Panc1 (cell line): ENCODE results near the gene NPAS3. TPM values are rescaled to one million over a fixed set of nuclear protein-coding genes. Genes with fewer than 3 reads are reported as not detected.

Experiments
- ATAC-seq: fragments of 200-7000 bp; cut with Tn5 transposase; 2 replicates; pipeline ENCODE4 v1.9.1; 2020; ENCODE audit warnings: mild to moderate bottlenecking, moderate library complexity
- BruUV-seq: library from RNA; stranded (reverse); fragments of 400-500 nt; replicated peaks from 2 replicates; lab custom pipeline; 2021; lab: Mats Ljungman, UMichigan
- CTCF ChIA-PET: fragments of 300-600 bp; sonication (Branson Sonifier 250); formaldehyde crosslinking; loops from one replicate; lab custom pipeline; 2022; ENCODE audit warnings: antibody characterized with exemption; lab: Charles Lee
- POLR2A ChIA-PET: fragments of 300-600 bp; sonication (Branson Sonifier 250); formaldehyde crosslinking; loops from one replicate; lab custom pipeline; 2022; ENCODE audit warnings: antibody characterized with exemption; lab: Charles Lee
- DNase-seq: peaks from one replicate; pipeline ENCODE4 v3.0.0-alpha.2; 2010; ENCODE audit warnings: low read depth, low spot score
- H3K27ac ChIP-seq: 2 replicates; pipeline ENCODE4 v1.5.1; 2011; ENCODE audit warnings: mild to moderate bottlenecking, low read length, inconsistent platforms
- H3K27me3 ChIP-seq: fragments of 200-500 bp; sonication (Bioruptor generic); 2 replicates; pipeline ENCODE4 v1.6.0; 2014; ENCODE audit warnings: low read length, inconsistent platforms; ENCODE audit not compliant: control insufficient read depth, insufficient read depth
- H3K36me3 ChIP-seq: fragments of 200-500 bp; sonication (Bioruptor generic); 2 replicates; pipeline ENCODE4 v1.5.1; 2014; ENCODE audit warnings: inconsistent platforms, mild to moderate bottlenecking, low read length, moderate library complexity; ENCODE audit not compliant: control insufficient read depth, insufficient read depth
- H3K4me1 ChIP-seq: 2 replicates; pipeline ENCODE4 v1.5.1; 2011; ENCODE audit warnings: inconsistent platforms, mild to moderate bottlenecking, low read length, moderate library complexity; ENCODE audit not compliant: control insufficient read depth, insufficient read depth
- H3K4me3 ChIP-seq, 2 experiments: 2 replicates each; pipeline ENCODE4 v1.5.1; 2011 to 2012; ENCODE audit warnings: low read depth in 2 of 2, low read length in 2 of 2, mild to moderate bottlenecking in 2 of 2, inconsistent platforms in 1 of 2, moderate library complexity in 1 of 2
- H3K9me3 ChIP-seq: fragments of 200-500 bp; sonication (Bioruptor generic); 2 replicates; pipeline ENCODE4 v1.5.1; 2014; ENCODE audit warnings: low read depth, mild to moderate bottlenecking, inconsistent platforms, low read length, moderate library complexity; ENCODE audit not compliant: control insufficient read depth, insufficient read depth
- POLR2AphosphoS5 ChIP-seq: IDR thresholded peaks from 2 replicates; pipeline ENCODE4 v1.6.1; 2012; ENCODE audit warnings: mild to moderate bottlenecking, low read depth, low read length, moderate library complexity
- REST ChIP-seq, 2 experiments: IDR thresholded peaks; 2 replicates each; pipeline ENCODE4 v1.6.1; 2011 to 2012; ENCODE audit warnings: low read depth in 2 of 2, control low read depth in 1 of 2, low read length in 1 of 2, mild to moderate bottlenecking in 1 of 2, moderate library complexity in 1 of 2; ENCODE audit not compliant: insufficient read depth in 1 of 2
- SIN3A ChIP-seq: IDR thresholded peaks from 2 replicates; pipeline ENCODE4 v1.6.1; 2012; ENCODE audit warnings: low read depth, mild to moderate bottlenecking, low read length, moderate library complexity, borderline replicate concordance; ENCODE audit not compliant: insufficient read depth
- TCF7L2 ChIP-seq: IDR thresholded peaks from 2 replicates; pipeline ENCODE4 v1.6.1; 2011; ENCODE audit warnings: mild to moderate bottlenecking, low read depth, low read length, inconsistent platforms
- in situ Hi-C: cut with HindIII; loops from 2 replicates; pipeline ENCODE4 v1.10.0; 2016; ENCODE audit warnings: low sequenced_read_pairs, low pct_unique_long_range_greater_than_20kb
- intact Hi-C: fragments of 100-400 bp; cut with micrococcal nuclease; formaldehyde crosslinking; loops from one replicate; pipeline ENCODE4 v1.10.0; 2022; ENCODE audit not compliant: unreplicated experiment
- total RNA-seq: library from RNA; stranded (reverse); gene quantifications from one replicate; pipeline ENCODE4 v1.2.1, GENCODE V29; 2021; ENCODE audit not compliant: unreplicated experiment
- TF ChIP-seq, protein P1 (sequence below): fragments of 450-650 bp; IDR thresholded peaks from 2 replicates; pipeline ENCODE4 v1.5.1; 2017; ENCODE audit warnings: mild to moderate bottlenecking

The NPAS3 gene
- total RNA-seq, 1 experiment from 2014 or later: 0.23 TPM

DNA sequence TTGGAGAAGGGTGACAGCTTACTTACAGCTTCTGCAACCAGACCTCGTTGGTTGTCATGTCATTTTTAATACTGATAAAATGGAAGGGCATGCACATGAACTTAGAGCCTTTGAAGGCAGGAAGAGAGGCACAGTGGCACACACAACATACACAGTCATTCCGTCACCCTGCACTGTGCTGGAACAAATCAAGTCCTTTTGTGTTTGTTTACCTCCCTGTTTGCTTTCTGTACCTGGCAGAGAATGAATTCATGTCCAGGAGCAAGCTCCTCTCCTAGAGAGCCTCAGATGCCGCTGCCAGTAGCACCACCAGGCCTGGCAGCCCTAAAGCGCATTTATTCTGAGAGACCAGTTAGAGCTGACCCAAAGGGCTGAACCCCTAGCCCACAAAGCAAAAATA is 551.9 kb downstream of the NPAS3 start:
- POLR2A ChIA-PET: interaction anchor here (0.9 kb wide), 1 partner anchor 1417 kb away, joined by 4 read pairs; no protein-coding TSS in a partner anchor
- no peak for DNase-seq
- Histone ChIP-seq H3K4me1 (no peaks in the 10 kb centered on the region), H3K27ac (no peak overlapping the region), H3K9me3 (no peaks in the 10 kb centered on the region), H3K36me3 (no peaks in the 10 kb centered on the region), H3K27me3 (no peaks in the 10 kb centered on the region; the same call in 1 of the 2 replicates), H3K4me3 (no peak overlapping the region)
- CTCF ChIA-PET: no interaction called here
- no peak for ATAC-seq
- in situ Hi-C loops (no loop called here), intact Hi-C loops (no loop called here)
- BruUV-seq: no TSS peak
- TF ChIP-seq, protein P1, sequence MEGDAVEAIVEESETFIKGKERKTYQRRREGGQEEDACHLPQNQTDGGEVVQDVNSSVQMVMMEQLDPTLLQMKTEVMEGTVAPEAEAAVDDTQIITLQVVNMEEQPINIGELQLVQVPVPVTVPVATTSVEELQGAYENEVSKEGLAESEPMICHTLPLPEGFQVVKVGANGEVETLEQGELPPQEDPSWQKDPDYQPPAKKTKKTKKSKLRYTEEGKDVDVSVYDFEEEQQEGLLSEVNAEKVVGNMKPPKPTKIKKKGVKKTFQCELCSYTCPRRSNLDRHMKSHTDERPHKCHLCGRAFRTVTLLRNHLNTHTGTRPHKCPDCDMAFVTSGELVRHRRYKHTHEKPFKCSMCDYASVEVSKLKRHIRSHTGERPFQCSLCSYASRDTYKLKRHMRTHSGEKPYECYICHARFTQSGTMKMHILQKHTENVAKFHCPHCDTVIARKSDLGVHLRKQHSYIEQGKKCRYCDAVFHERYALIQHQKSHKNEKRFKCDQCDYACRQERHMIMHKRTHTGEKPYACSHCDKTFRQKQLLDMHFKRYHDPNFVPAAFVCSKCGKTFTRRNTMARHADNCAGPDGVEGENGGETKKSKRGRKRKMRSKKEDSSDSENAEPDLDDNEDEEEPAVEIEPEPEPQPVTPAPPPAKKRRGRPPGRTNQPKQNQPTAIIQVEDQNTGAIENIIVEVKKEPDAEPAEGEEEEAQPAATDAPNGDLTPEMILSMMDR: no peak
- TF ChIP-seq POLR2AphosphoS5 (no peak), TCF7L2 (no peak), SIN3A (no peak), REST (IDR thresholded peaks at IDR 0.05; ENCODE audit: insufficient read depth in 1 of 2, low read depth in 2 of 2, low read length in 1 of 2) (no peak)

GRCh38 chr14:33491112-33491511 is 552.4 kb downstream of the NPAS3 start:
- Histone ChIP-seq H3K4me1 (no peaks in the 10 kb centered on the region), H3K4me3 (no peak overlapping the region), H3K9me3 (no peaks in the 10 kb centered on the region), H3K36me3 (no peaks in the 10 kb centered on the region), H3K27me3 (no peaks in the 10 kb centered on the region; the same call in 1 of the 2 replicates), H3K27ac (no peak overlapping the region)
- ATAC-seq (no peak), DNase-seq (no peak)
- TF ChIP-seq TCF7L2: no peak
- BruUV-seq: no TSS peak
- POLR2A ChIA-PET: interaction anchor here (0.9 kb wide), 1 partner anchor 1418 kb away, joined by 4 read pairs; no protein-coding TSS in a partner anchor
- intact Hi-C loops: no loop called here
- CTCF ChIA-PET: no interaction called here
- in situ Hi-C loops: no loop called here

DNA sequence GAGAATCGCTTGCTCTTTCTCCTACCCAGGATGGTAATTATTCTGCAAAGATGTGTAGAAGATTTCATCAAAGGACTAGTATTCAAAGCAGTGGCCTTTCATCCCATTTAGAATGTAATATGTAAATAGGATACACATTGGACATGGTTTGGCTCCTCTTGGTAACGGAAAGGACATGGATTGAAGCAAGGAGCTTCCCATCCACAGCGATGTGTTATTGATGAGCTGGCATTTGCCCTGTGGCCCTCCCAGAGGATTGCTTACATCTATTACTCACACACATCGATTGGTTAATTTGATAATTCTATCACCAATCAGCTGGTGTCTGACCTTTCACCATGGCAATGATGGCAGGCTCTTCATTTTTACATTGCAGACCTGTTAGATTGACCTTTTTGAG is 553.8 kb downstream of the NPAS3 start:
- CTCF ChIA-PET: no interaction called here
- intact Hi-C loops: no loop called here
- no peak for DNase-seq
- POLR2A ChIA-PET: no interaction called here
- TF ChIP-seq POLR2AphosphoS5 (no peak), SIN3A (no peak), REST (IDR thresholded peaks at IDR 0.05; ENCODE audit: insufficient read depth in 1 of 2, low read depth in 2 of 2, low read length in 1 of 2) (no peak), TCF7L2 (no peak)
- TF ChIP-seq, protein P1: no peak
- Histone ChIP-seq H3K9me3 (no peaks in the 10 kb centered on the region), H3K27ac (no peak overlapping the region), H3K36me3 (no peaks in the 10 kb centered on the region), H3K4me1 (no peaks in the 10 kb centered on the region), H3K27me3 (no peaks in the 10 kb centered on the region; the same call in 1 of the 2 replicates), H3K4me3 (no peak overlapping the region)
- no peak for ATAC-seq
- in situ Hi-C loops: no loop called here
- no TSS peak for BruUV-seq
